Measurements from ENCODE around the gene BGN.

- TF ChIP-seq POLR2AphosphoS5 (IDR thresholded peaks at IDR 0.05), result no peak
- no peak for TF ChIP-seq CTCF (IDR thresholded peaks at IDR 0.05 in 8 of 11, conservative IDR thresholded peaks at IDR 0.05 in 3 of 11)
- TF ChIP-seq POLR2A (IDR thresholded peaks at IDR 0.05), result no peak
Measured at GRCh38 chrX:153522259-153522658, 27.5 kb downstream of the BGN start.

Data from spleen (tissue), 7 donors.